ENCODE data around the gene PTPRN2. TPM values are rescaled to one million over a fixed set of nuclear protein-coding genes. Genes with fewer than 3 reads are reported as not detected.

PTPRN2 gene
- total RNA-seq, 1 experiment from 2014 or later: 2.1 TPM

DNA sequence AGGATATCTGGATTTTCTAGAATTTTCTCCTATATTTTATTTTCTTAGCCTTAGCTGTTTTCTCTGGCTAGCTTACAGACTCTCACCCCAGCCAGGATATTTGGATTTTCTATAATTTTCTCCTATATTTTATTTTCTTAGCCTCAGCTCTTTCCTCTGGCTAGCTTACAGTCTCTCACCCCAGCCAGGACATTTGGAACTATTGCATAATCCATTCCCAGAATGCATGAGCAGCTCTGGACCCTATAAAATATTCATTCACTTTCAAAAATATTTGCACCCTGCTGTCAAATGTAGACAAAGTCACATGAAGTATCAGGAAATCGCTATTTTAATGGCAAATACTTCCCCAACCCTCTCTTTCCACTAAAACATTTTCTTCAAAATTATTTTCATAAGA lies 952.0 kb downstream of the PTPRN2 start:
- no peaks in the 10 kb centered on the region; a peak in 1 of 4 replicates for H3K4me1 ChIP-seq (ENCODE audit: control insufficient read depth in 1 of 2, insufficient read depth in 2 of 2, low read length in 2 of 2)
- intact Hi-C loops (cut with micrococcal nuclease): no loop called here
- no peaks in the 10 kb centered on the region for H3K27me3 ChIP-seq (ENCODE audit: insufficient read depth, low read length)
- H4K20me1 ChIP-seq (ENCODE audit: insufficient read depth): no peaks in the 10 kb centered on the region
- no peaks in the 10 kb centered on the region; a peak in 1 of 4 replicates for H3K9me3 ChIP-seq (ENCODE audit: control insufficient read depth in 1 of 2, insufficient read depth in 1 of 2, low read depth in 1 of 2, low read length in 2 of 2)
- no peak overlapping the region for H2AFZ ChIP-seq (ENCODE audit: low read depth, low read length, poor library complexity, severe bottlenecking)
- H3K9me2 ChIP-seq (ENCODE audit: insufficient read depth): no peaks in the 10 kb centered on the region
- no peak overlapping the region for H3K4me3 ChIP-seq (replicated peaks in 1 of 2; ENCODE audit: low read depth in 1 of 2, low read length in 2 of 2)
- H3K4me2 ChIP-seq (ENCODE audit: low read length): no peak overlapping the region
- DNase-seq (ENCODE audit: low read depth, low spot score): no peak
- BruUV-seq (replicated peaks): no TSS peak
- H3K9ac ChIP-seq (ENCODE audit: low read length): no peak overlapping the region
- no peak overlapping the region for H3K27ac ChIP-seq (ENCODE audit: low read depth, low read length)
- RAD21 ChIA-PET (ENCODE audit: low non-redundant PET in 1 of 2, low total read pairs in 2 of 2, uncharacterized antibody in 2 of 2, unreplicated experiment in 2 of 2): no interaction called here
- CTCF ChIA-PET: no interaction called here
- no peak for ATAC-seq
- H3K79me2 ChIP-seq (ENCODE audit: insufficient read depth, low read length): no peaks in the 10 kb centered on the region
- no peaks in the 10 kb centered on the region for H3K36me3 ChIP-seq (ENCODE audit: control insufficient read depth in 1 of 2, insufficient read depth in 2 of 2, low read length in 2 of 2)
- POLR2A ChIA-PET: no interaction called here
- TF ChIP-seq EGR1 (IDR thresholded peaks at IDR 0.05; ENCODE audit: low read depth) (no peak), POLR2A (IDR thresholded peaks at IDR 0.05; ENCODE audit: borderline replicate concordance, extremely low read depth, insufficient read depth, insufficient read length) (no peak), SP1 (IDR thresholded peaks at IDR 0.05; ENCODE audit: low read depth) (no peak), CBX3 (IDR thresholded peaks at IDR 0.05; ENCODE audit: low read depth) (no peak), POLR2AphosphoS5 (IDR thresholded peaks at IDR 0.05; ENCODE audit: low read depth, low read length) (no peak), FOSL1 (IDR thresholded peaks at IDR 0.05; ENCODE audit: low read depth) (no peak), RAD21 (IDR thresholded peaks at IDR 0.05; ENCODE audit: low read depth) (no peak), ZFX (IDR thresholded peaks at IDR 0.05) (no peak)
- TF ChIP-seq, protein P1, sequence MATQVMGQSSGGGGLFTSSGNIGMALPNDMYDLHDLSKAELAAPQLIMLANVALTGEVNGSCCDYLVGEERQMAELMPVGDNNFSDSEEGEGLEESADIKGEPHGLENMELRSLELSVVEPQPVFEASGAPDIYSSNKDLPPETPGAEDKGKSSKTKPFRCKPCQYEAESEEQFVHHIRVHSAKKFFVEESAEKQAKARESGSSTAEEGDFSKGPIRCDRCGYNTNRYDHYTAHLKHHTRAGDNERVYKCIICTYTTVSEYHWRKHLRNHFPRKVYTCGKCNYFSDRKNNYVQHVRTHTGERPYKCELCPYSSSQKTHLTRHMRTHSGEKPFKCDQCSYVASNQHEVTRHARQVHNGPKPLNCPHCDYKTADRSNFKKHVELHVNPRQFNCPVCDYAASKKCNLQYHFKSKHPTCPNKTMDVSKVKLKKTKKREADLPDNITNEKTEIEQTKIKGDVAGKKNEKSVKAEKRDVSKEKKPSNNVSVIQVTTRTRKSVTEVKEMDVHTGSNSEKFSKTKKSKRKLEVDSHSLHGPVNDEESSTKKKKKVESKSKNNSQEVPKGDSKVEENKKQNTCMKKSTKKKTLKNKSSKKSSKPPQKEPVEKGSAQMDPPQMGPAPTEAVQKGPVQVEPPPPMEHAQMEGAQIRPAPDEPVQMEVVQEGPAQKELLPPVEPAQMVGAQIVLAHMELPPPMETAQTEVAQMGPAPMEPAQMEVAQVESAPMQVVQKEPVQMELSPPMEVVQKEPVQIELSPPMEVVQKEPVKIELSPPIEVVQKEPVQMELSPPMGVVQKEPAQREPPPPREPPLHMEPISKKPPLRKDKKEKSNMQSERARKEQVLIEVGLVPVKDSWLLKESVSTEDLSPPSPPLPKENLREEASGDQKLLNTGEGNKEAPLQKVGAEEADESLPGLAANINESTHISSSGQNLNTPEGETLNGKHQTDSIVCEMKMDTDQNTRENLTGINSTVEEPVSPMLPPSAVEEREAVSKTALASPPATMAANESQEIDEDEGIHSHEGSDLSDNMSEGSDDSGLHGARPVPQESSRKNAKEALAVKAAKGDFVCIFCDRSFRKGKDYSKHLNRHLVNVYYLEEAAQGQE (IDR thresholded peaks at IDR 0.05; ENCODE audit: low read depth): no peak
- TF ChIP-seq, protein P2, sequence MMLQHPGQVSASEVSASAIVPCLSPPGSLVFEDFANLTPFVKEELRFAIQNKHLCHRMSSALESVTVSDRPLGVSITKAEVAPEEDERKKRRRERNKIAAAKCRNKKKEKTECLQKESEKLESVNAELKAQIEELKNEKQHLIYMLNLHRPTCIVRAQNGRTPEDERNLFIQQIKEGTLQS (IDR thresholded peaks at IDR 0.05): no peak
